Endothelial cell of umbilical vein (primary cell): ENCODE results near the gene WAPL. TPM values are rescaled to one million over a fixed set of nuclear protein-coding genes. Genes with fewer than 3 reads are reported as not detected.

Experiments
- BruUV-seq: library from RNA; stranded (reverse); fragments of 400-500 nt; replicated peaks from 2 replicates; lab custom pipeline; 2021; lab: Mats Ljungman, UMichigan
- CTCF ChIA-PET: fragments of 300-600, 350-600 bp; sonication (Branson Sonifier 250); formaldehyde crosslinking; loops from one replicate; lab custom pipeline; 2021; ENCODE audit warnings: antibody characterized with exemption, inconsistent platforms; lab: Charles Lee
- POLR2A ChIA-PET: fragments of 300-600, 350-600 bp; sonication (Branson Sonifier 250); formaldehyde crosslinking; loops from one replicate; lab custom pipeline; 2021; ENCODE audit warnings: antibody characterized with exemption, inconsistent platforms; lab: Charles Lee
- DNase-seq: peaks from one replicate; pipeline ENCODE4 v3.0.0-alpha.2; 2011; ENCODE audit warnings: low read depth, low spot score
- FAIRE-seq: peaks from 2 replicates; lab custom pipeline; 2011; peaks lifted over from hg19 to GRCh38; lab: Jason Lieb, UNC
- H2AFZ ChIP-seq: 2 replicates; pipeline ENCODE4 v1.6.0; 2012; ENCODE audit warnings: low read depth, low read length, control low read depth, inconsistent platforms
- H3K27ac ChIP-seq: 2 replicates; pipeline ENCODE4 v1.5.1; 2011; ENCODE audit warnings: low read depth, mild to moderate bottlenecking, control low read depth, low read length, moderate library complexity; ENCODE audit not compliant: insufficient read depth
- H3K27me3 ChIP-seq, 2 experiments: 2 replicates each; pipeline versions ENCODE4 v1.6.0 to v1.6.1; 2011; ENCODE audit warnings: low read length in 2 of 2, mixed read lengths in 1 of 2; ENCODE audit not compliant: control insufficient read depth in 2 of 2, insufficient read depth in 2 of 2
- H3K36me3 ChIP-seq, 2 experiments: 2 replicates in 1 of 2; 3 replicates in 1 of 2; pipeline ENCODE4 v1.5.1; 2011; ENCODE audit warnings: low read length in 2 of 2, mild to moderate bottlenecking in 1 of 2, moderate library complexity in 1 of 2; ENCODE audit not compliant: control insufficient read depth in 2 of 2, insufficient read depth in 2 of 2; ENCODE audit errors: extremely low read depth in 1 of 2
- H3K4me1 ChIP-seq: 3 replicates; pipeline ENCODE4 v1.5.1; 2011; ENCODE audit warnings: mild to moderate bottlenecking, low read length; ENCODE audit not compliant: control insufficient read depth, insufficient read depth; ENCODE audit errors: extremely low read depth
- H3K4me2 ChIP-seq: 2 replicates; pipeline ENCODE4 v1.6.1; 2011; ENCODE audit warnings: low read length, control low read depth, mixed read lengths; ENCODE audit not compliant: insufficient read depth
- H3K4me3 ChIP-seq, 3 experiments: fragments of 200-600 bp in 1 of 3; sonication (generic), shearing (Covaris generic) in 1 of 3; replicated peaks in 1 of 3; 2 replicates each; pipeline ENCODE4 v1.5.1; 2011 to 2016; ENCODE audit warnings: control low read depth in 3 of 3, low read length in 3 of 3, mild to moderate bottlenecking in 2 of 3, inconsistent platforms in 1 of 3, low read depth in 1 of 3, moderate library complexity in 1 of 3; ENCODE audit not compliant: insufficient read depth in 1 of 3
- H3K79me2 ChIP-seq: 2 replicates; pipeline ENCODE4 v1.6.0; 2012; ENCODE audit warnings: low read length, inconsistent platforms; ENCODE audit not compliant: control insufficient read depth, insufficient read depth
- H3K9ac ChIP-seq: replicated peaks from 2 replicates; pipeline ENCODE3; 2011; ENCODE audit warnings: low read length, control low read depth; ENCODE audit not compliant: insufficient read depth; ENCODE audit errors: extremely low read depth
- H3K9me1 ChIP-seq: replicated peaks from 3 replicates; pipeline ENCODE4 v1.6.0; 2011; ENCODE audit warnings: mild to moderate bottlenecking, low read length; ENCODE audit not compliant: control insufficient read depth, insufficient read depth; ENCODE audit errors: extremely low read depth
- H3K9me3 ChIP-seq: replicated peaks from 2 replicates; pipeline ENCODE4 v1.5.1; 2012; ENCODE audit warnings: low read length, inconsistent platforms; ENCODE audit not compliant: control insufficient read depth, insufficient read depth
- H4K20me1 ChIP-seq: replicated peaks from 2 replicates; pipeline ENCODE3; 2011; ENCODE audit warnings: mild to moderate bottlenecking, low read length; ENCODE audit not compliant: control insufficient read depth, insufficient read depth; ENCODE audit errors: extremely low read depth
- EZH2 ChIP-seq: IDR thresholded peaks from 2 replicates; pipeline ENCODE4 v1.6.1; 2012; ENCODE audit warnings: borderline replicate concordance, low read depth, mild to moderate bottlenecking, moderate library complexity, low read length, inconsistent platforms; ENCODE audit not compliant: severe bottlenecking
- FOS ChIP-seq: IDR thresholded peaks from 2 replicates; pipeline ENCODE4 v1.6.1; 2011; ENCODE audit warnings: mild to moderate bottlenecking, low read length, moderate library complexity, borderline replicate concordance; ENCODE audit not compliant: insufficient read depth
- GATA2 ChIP-seq: IDR thresholded peaks from 2 replicates; pipeline ENCODE4 v1.7.0; 2011; ENCODE audit warnings: low read depth, mild to moderate bottlenecking, moderate library complexity, mixed read lengths, low read length; ENCODE audit not compliant: insufficient read length, insufficient read depth
- JUN ChIP-seq: IDR thresholded peaks from 2 replicates; pipeline ENCODE4 v1.6.1; 2011; ENCODE audit warnings: borderline replicate concordance, low read depth; ENCODE audit not compliant: insufficient read length, insufficient read depth
- MYC ChIP-seq: IDR thresholded peaks from one replicate; pipeline ENCODE4 v1.6.1; 2011; ENCODE audit warnings: mild to moderate bottlenecking, low read depth, low read length
- POLR2A ChIP-seq: IDR thresholded peaks from 2 replicates; pipeline ENCODE4 v1.6.1; 2012; ENCODE audit warnings: low read depth, mild to moderate bottlenecking, control low read depth, low read length
- POLR2AphosphoS5 ChIP-seq: IDR thresholded peaks from 2 replicates; pipeline ENCODE4 v1.6.1; 2012; ENCODE audit warnings: low read depth, mild to moderate bottlenecking, control low read depth, low read length, moderate library complexity; ENCODE audit not compliant: insufficient read depth
- dilution Hi-C: fragments of 300-500 bp; cut with MboI; formaldehyde crosslinking; loops from one replicate; pipeline ENCODE4 v1.15.0; 2019; ENCODE audit warnings: low sequenced_read_pairs; ENCODE audit not compliant: extremely low pct_ligation_motif_present
- intact Hi-C: fragments of 100-400 bp; cut with micrococcal nuclease; formaldehyde crosslinking; loops from one replicate; pipeline ENCODE4 v1.10.0; 2022
- polyA plus RNA-seq, 4 experiments: library from polyadenylated mRNA; depleted of rRNA in 3 of 4; stranded (reverse) in 3 of 4; unstranded in 1 of 4; fragments of >200 nt; gene quantifications; 2 replicates each; pipeline versions ENCODE4 v1.2.1 to v1.2.3, GENCODE V29; 2011 to 2012; ENCODE audit warnings: missing spikeins in 1 of 4
- total RNA-seq: library from RNA; stranded (reverse); gene quantifications from 2 replicates; pipeline ENCODE4 v1.2.3, GENCODE V29; 2021
- TF ChIP-seq, protein P1 (sequence below), 2 donors: IDR thresholded peaks; 1 replicate in 1 of 2; 2 replicates in 1 of 2; pipeline ENCODE4 v1.5.1; 2011; ENCODE audit warnings: low read length in 2 of 2, mild to moderate bottlenecking in 2 of 2, moderate library complexity in 2 of 2, control low read depth in 1 of 2, inconsistent platforms in 1 of 2, low read depth in 1 of 2; ENCODE audit not compliant: insufficient read depth in 1 of 2; ENCODE audit errors: extremely low read depth in 1 of 2
- TF ChIP-seq, protein P2 (sequence below): IDR thresholded peaks from 2 replicates; pipeline ENCODE4 v1.6.1; 2011; ENCODE audit not compliant: insufficient read depth, insufficient read length

Gene WAPL
- total and polyA plus RNA-seq, 2 donors (not counting 3 experiments of a cell fraction or from before 2014, with no cell fraction given): 9.2 to 35.1 TPM

DNA sequence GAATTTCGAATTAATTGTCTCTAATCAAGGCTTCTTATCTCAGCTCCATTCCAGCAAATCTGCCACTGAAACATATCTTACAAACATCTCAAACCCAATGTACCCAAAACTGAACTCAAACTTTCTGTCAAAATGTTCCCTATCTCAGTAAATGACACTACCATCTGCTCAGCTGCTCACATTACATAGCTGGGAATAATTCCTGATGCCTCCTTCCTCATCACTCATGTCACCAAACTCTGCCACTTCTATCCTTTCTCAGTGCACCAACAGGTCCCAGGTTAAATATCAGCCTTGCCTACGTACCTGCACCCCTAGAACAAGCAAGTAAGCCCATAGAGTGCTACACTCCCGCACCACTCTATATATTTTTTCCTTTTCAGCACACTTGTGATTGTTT lies 12.4 kb downstream of the WAPL start:
- Histone ChIP-seq H3K27ac (no peak overlapping the region), H4K20me1 (peaks cover 8% of the 10 kb centered on the region), H3K9me1 (no peaks in the 10 kb centered on the region), H3K79me2 (peaks cover 94% of the 10 kb centered on the region), H2AFZ (no peak overlapping the region), H3K4me1 (peaks cover 6% of the 10 kb centered on the region), H3K27me3 (no peaks in the 10 kb centered on the region), H3K9me3 (no peaks in the 10 kb centered on the region), H3K9ac (no peak overlapping the region), H3K4me2 (no peak overlapping the region), H3K36me3 (no peaks in the 10 kb centered on the region), H3K4me3 (no peak overlapping the region)
- TF ChIP-seq POLR2A (no peak), EZH2 (no peak)
- dilution Hi-C loops (no loop called here), intact Hi-C loops (no loop called here)
- no peak for DNase-seq
- ChIA-PET CTCF (no interaction called here), POLR2A (no interaction called here)
- FAIRE-seq: no peak
- no TSS peak for BruUV-seq

DNA sequence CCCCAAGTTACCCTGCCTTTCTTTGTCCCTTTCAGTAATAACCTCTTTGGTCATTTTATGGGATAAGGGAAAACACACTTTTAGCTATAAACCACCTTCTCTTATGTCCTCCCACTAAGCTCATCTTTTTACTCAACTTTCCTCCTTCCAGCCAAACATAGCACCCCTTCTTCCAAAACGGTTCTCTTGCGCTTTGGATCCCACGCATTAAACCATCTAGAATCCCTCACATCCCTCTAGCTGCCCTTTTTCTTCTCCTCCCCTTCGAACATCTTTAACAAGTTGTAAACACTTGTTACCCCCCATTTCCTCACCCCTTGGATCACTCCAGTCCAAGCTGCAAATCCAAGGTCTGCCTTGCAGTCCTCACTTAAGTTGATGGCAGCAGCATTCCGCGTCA lies 13.4 kb downstream of the WAPL start:
- no peak overlapping the region for H3K4me2 ChIP-seq
- BruUV-seq: no TSS peak
- no peak for DNase-seq
- no peak overlapping the region for H2AFZ ChIP-seq
- H4K20me1 ChIP-seq: peaks cover 8% of the 10 kb centered on the region
- no peak for FAIRE-seq
- peaks cover 94% of the 10 kb centered on the region for H3K79me2 ChIP-seq
- ChIA-PET POLR2A (no interaction called here), CTCF (interaction anchor here (1.1 kb wide), 1 partner anchor 79 kb away, joined by 3 read pairs; no protein-coding TSS in a partner anchor)
- H3K4me1 ChIP-seq: peaks cover 6% of the 10 kb centered on the region
- H3K4me3 ChIP-seq: no peak overlapping the region
- intact Hi-C loops: no loop called here
- peaks cover 0 to 4% of the 10 kb centered on the region in 2 experiments for H3K36me3 ChIP-seq
- no peak overlapping the region for H3K27ac ChIP-seq
- no peaks in the 10 kb centered on the region for H3K9me3 ChIP-seq
- no peak overlapping the region for H3K9ac ChIP-seq
- dilution Hi-C loops: no loop called here
- H3K27me3 ChIP-seq: no peaks in the 10 kb centered on the region
- TF ChIP-seq MYC (no peak), EZH2 (no peak), POLR2A (no peak), FOS (no peak), POLR2AphosphoS5 (no peak), JUN (no peak), GATA2 (no peak)
- TF ChIP-seq, protein P1, sequence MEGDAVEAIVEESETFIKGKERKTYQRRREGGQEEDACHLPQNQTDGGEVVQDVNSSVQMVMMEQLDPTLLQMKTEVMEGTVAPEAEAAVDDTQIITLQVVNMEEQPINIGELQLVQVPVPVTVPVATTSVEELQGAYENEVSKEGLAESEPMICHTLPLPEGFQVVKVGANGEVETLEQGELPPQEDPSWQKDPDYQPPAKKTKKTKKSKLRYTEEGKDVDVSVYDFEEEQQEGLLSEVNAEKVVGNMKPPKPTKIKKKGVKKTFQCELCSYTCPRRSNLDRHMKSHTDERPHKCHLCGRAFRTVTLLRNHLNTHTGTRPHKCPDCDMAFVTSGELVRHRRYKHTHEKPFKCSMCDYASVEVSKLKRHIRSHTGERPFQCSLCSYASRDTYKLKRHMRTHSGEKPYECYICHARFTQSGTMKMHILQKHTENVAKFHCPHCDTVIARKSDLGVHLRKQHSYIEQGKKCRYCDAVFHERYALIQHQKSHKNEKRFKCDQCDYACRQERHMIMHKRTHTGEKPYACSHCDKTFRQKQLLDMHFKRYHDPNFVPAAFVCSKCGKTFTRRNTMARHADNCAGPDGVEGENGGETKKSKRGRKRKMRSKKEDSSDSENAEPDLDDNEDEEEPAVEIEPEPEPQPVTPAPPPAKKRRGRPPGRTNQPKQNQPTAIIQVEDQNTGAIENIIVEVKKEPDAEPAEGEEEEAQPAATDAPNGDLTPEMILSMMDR (IDR thresholded peaks at IDR 0.05; ENCODE audit: extremely low read depth in 1 of 2, insufficient read depth in 1 of 2, low read depth in 1 of 2, low read length in 2 of 2): no peak
- TF ChIP-seq, protein P2, sequence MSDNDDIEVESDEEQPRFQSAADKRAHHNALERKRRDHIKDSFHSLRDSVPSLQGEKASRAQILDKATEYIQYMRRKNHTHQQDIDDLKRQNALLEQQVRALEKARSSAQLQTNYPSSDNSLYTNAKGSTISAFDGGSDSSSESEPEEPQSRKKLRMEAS: no peak
- no peaks in the 10 kb centered on the region for H3K9me1 ChIP-seq
